Measurements from ENCODE around the gene KIT.

KIT gene

GRCh38 chr4:54709400-54709799 lies 51.6 kb downstream of the KIT start:
- DNase-seq (ENCODE audit: insufficient read length) (no peak), FAIRE-seq (no peak)
- TF ChIP-seq TAF1 (IDR thresholded peaks at IDR 0.05; ENCODE audit: borderline replicate concordance, low read depth, low read length), result no peak
- no peak for TF ChIP-seq POLR2AphosphoS5 (IDR thresholded peaks at IDR 0.05; ENCODE audit: low read depth, low read length)
- TF ChIP-seq POLR2A (IDR thresholded peaks at IDR 0.05; ENCODE audit: low read depth, low read length), result no peak

- FAIRE-seq, result no peak
- DNase-seq (ENCODE audit: insufficient read length), result no peak
- TF ChIP-seq TAF1 (IDR thresholded peaks at IDR 0.05; ENCODE audit: borderline replicate concordance, low read depth, low read length) (no peak), POLR2AphosphoS5 (IDR thresholded peaks at IDR 0.05; ENCODE audit: low read depth, low read length) (no peak), POLR2A (IDR thresholded peaks at IDR 0.05; ENCODE audit: low read depth, low read length) (no peak)
These were observed 54.4 kb downstream of the KIT start for GRCh38 chr4:54712206-54712605.

GRCh38 chr4:54714631-54715030 lies 56.9 kb downstream of the KIT start:
- TF ChIP-seq POLR2AphosphoS5 (IDR thresholded peaks at IDR 0.05; ENCODE audit: low read depth, low read length) (no peak), TAF1 (IDR thresholded peaks at IDR 0.05; ENCODE audit: borderline replicate concordance, low read depth, low read length) (no peak), POLR2A (IDR thresholded peaks at IDR 0.05; ENCODE audit: low read depth, low read length) (no peak)
- DNase-seq (ENCODE audit: insufficient read length) (no peak), FAIRE-seq (no peak)

- FAIRE-seq (no peak), DNase-seq (ENCODE audit: insufficient read length) (no peak)
- TF ChIP-seq POLR2AphosphoS5 (IDR thresholded peaks at IDR 0.05; ENCODE audit: low read depth, low read length), result no peak
- TF ChIP-seq TAF1 (IDR thresholded peaks at IDR 0.05; ENCODE audit: borderline replicate concordance, low read depth, low read length), result no peak
- no peak for TF ChIP-seq POLR2A (IDR thresholded peaks at IDR 0.05; ENCODE audit: low read depth, low read length)
These were observed 58.8 kb downstream of the KIT start for GRCh38 chr4:54716478-54717065.

- DNase-seq (ENCODE audit: insufficient read length) (no peak), FAIRE-seq (no peak)
- no peak for TF ChIP-seq POLR2A (IDR thresholded peaks at IDR 0.05; ENCODE audit: low read depth, low read length)
- no peak for TF ChIP-seq POLR2AphosphoS5 (IDR thresholded peaks at IDR 0.05; ENCODE audit: low read depth, low read length)
- TF ChIP-seq TAF1 (IDR thresholded peaks at IDR 0.05; ENCODE audit: borderline replicate concordance, low read depth, low read length), result no peak
These were observed 59.9 kb downstream of the KIT start for GRCh38 chr4:54717694-54718093.

GRCh38 chr4:54719378-54719777 lies 61.6 kb downstream of the KIT start:
- no peak for TF ChIP-seq TAF1 (IDR thresholded peaks at IDR 0.05; ENCODE audit: borderline replicate concordance, low read depth, low read length)
- TF ChIP-seq POLR2A (IDR thresholded peaks at IDR 0.05; ENCODE audit: low read depth, low read length), result no peak
- no peak for TF ChIP-seq POLR2AphosphoS5 (IDR thresholded peaks at IDR 0.05; ENCODE audit: low read depth, low read length)
- no peak for FAIRE-seq
- DNase-seq (ENCODE audit: insufficient read length), result no peak

GRCh38 chr4:54723220-54723619 lies 65.5 kb downstream of the KIT start:
- FAIRE-seq (no peak), DNase-seq (ENCODE audit: insufficient read length) (no peak)
- no peak for TF ChIP-seq TAF1 (IDR thresholded peaks at IDR 0.05; ENCODE audit: borderline replicate concordance, low read depth, low read length)
- no peak for TF ChIP-seq POLR2A (IDR thresholded peaks at IDR 0.05; ENCODE audit: low read depth, low read length)
- TF ChIP-seq POLR2AphosphoS5 (IDR thresholded peaks at IDR 0.05; ENCODE audit: low read depth, low read length), result no peak

GRCh38 chr4:54723820-54724219 lies 66.1 kb downstream of the KIT start:
- no peak for TF ChIP-seq POLR2AphosphoS5 (IDR thresholded peaks at IDR 0.05; ENCODE audit: low read depth, low read length)
- TF ChIP-seq POLR2A (IDR thresholded peaks at IDR 0.05; ENCODE audit: low read depth, low read length), result no peak
- no peak for TF ChIP-seq TAF1 (IDR thresholded peaks at IDR 0.05; ENCODE audit: borderline replicate concordance, low read depth, low read length)
- no peak for FAIRE-seq
- DNase-seq (ENCODE audit: insufficient read length), result no peak

- no peak for DNase-seq (ENCODE audit: insufficient read length)
- FAIRE-seq, result no peak
These were observed 69.2 kb downstream of the KIT start for GRCh38 chr4:54726907-54727306.

GRCh38 chr4:54727346-54727745 lies 69.6 kb downstream of the KIT start:
- FAIRE-seq, result no peak
- DNase-seq (ENCODE audit: insufficient read length), result no peak
- no peak for TF ChIP-seq TAF1 (IDR thresholded peaks at IDR 0.05; ENCODE audit: borderline replicate concordance, low read depth, low read length)
- no peak for TF ChIP-seq POLR2AphosphoS5 (IDR thresholded peaks at IDR 0.05; ENCODE audit: low read depth, low read length)
- TF ChIP-seq POLR2A (IDR thresholded peaks at IDR 0.05; ENCODE audit: low read depth, low read length), result no peak

More at GRCh38 chr4:54726907-54727306, 69.2 kb downstream of the KIT start:
- no peak for TF ChIP-seq POLR2A (IDR thresholded peaks at IDR 0.05; ENCODE audit: low read depth, low read length)
- no peak for TF ChIP-seq TAF1 (IDR thresholded peaks at IDR 0.05; ENCODE audit: borderline replicate concordance, low read depth, low read length)
- TF ChIP-seq POLR2AphosphoS5 (IDR thresholded peaks at IDR 0.05; ENCODE audit: low read depth, low read length), result no peak

GRCh38 chr4:54728368-54728767 lies 70.6 kb downstream of the KIT start:
- FAIRE-seq (no peak), DNase-seq (ENCODE audit: insufficient read length) (no peak)
- TF ChIP-seq TAF1 (IDR thresholded peaks at IDR 0.05; ENCODE audit: borderline replicate concordance, low read depth, low read length) (no peak), POLR2AphosphoS5 (IDR thresholded peaks at IDR 0.05; ENCODE audit: low read depth, low read length) (no peak), POLR2A (IDR thresholded peaks at IDR 0.05; ENCODE audit: low read depth, low read length) (no peak)

- no peak for TF ChIP-seq POLR2A (IDR thresholded peaks at IDR 0.05; ENCODE audit: low read depth, low read length)
- no peak for TF ChIP-seq TAF1 (IDR thresholded peaks at IDR 0.05; ENCODE audit: borderline replicate concordance, low read depth, low read length)
- TF ChIP-seq POLR2AphosphoS5 (IDR thresholded peaks at IDR 0.05; ENCODE audit: low read depth, low read length), result no peak
- no peak for DNase-seq (ENCODE audit: insufficient read length)
- no peak for FAIRE-seq
These were observed 71.5 kb downstream of the KIT start for GRCh38 chr4:54729256-54729655.

Data from GM12892 (cell line).